Heart right ventricle (tissue), 16 donors: ENCODE results near the gene DDC. TPM values are rescaled to one million over a fixed set of nuclear protein-coding genes. Genes with fewer than 3 reads are reported as not detected.
"Not testable (repeated sequence)": the region's sequence is repeated elsewhere in the genome, so short reads cannot be mapped to it uniquely, and the experiment has no call there.

Experiments
- ATAC-seq, 8 donors: fragments of 200-7000 bp; cut with Tn5 transposase; one replicate each; pipeline ENCODE4 v1.9.1; 2020; ENCODE audit warnings: mild to moderate bottlenecking in 8 of 8, moderate library complexity in 8 of 8, moderate number of reproducible peaks in 1 of 8
- DNase-seq, 2 donors: peaks; one replicate each; pipeline ENCODE4 v3.0.0-alpha.2; 2020
- H3K27ac ChIP-seq, 10 donors: fragments of 200-600 bp; sonication (generic) in 2 of 10; one replicate each; pipeline versions ENCODE4 v1.5.0 to v1.8.0; 2020 to 2022; ENCODE audit warnings: mild to moderate bottlenecking in 3 of 10
- H3K27me3 ChIP-seq, 7 donors: fragments of 200-600 bp; one replicate each; pipeline ENCODE4 v1.8.0; 2021 to 2022; ENCODE audit warnings: mild to moderate bottlenecking in 2 of 7
- H3K36me3 ChIP-seq, 9 donors: fragments of 200-600 bp; sonication (generic) in 1 of 9; one replicate each; pipeline versions ENCODE4 v1.5.0 to v1.8.0; 2020 to 2022; ENCODE audit warnings: mild to moderate bottlenecking in 2 of 9
- H3K4me1 ChIP-seq, 9 donors: fragments of 200-600 bp; sonication (generic) in 1 of 9; one replicate each; pipeline versions ENCODE4 v1.5.0 to v1.8.0; 2020 to 2022; ENCODE audit warnings: mild to moderate bottlenecking in 4 of 9
- H3K4me3 ChIP-seq, 10 donors: fragments of 200-600 bp; sonication (generic) in 2 of 10; one replicate each; pipeline versions ENCODE4 v1.5.0 to v1.8.0; 2020 to 2022; ENCODE audit warnings: mild to moderate bottlenecking in 7 of 10, moderate library complexity in 2 of 10
- H3K9me3 ChIP-seq, 11 donors: fragments of 200-600 bp in 10 of 11; sonication (generic) in 2 of 11; one replicate each; pipeline versions ENCODE4 v1.5.0 to v1.8.0; 2013 to 2022; ENCODE audit warnings: mild to moderate bottlenecking in 2 of 11, control low read depth in 1 of 11, moderate library complexity in 1 of 11
- WGBS, 2 donors: extraction: QIAGEN DNeasy Blood & Tissue Kit; methylation state at CpG; one replicate each; pipeline ENCODE4 v1.1.7; 2013; ENCODE audit warnings: inconsistent platforms in 1 of 2; 5-methylcytosine and 5-hydroxymethylcytosine counted together
- intact Hi-C, 10 donors: fragments of 100-400 bp; cut with DNase I; formaldehyde crosslinking; loops; one replicate each; pipeline versions ENCODE4 v1.11.1 to v1.14.2; 2022
- polyA plus RNA-seq, 2 donors: library from polyadenylated mRNA; stranded (reverse); fragments of 200-250 nt; gene quantifications; one replicate each; pipeline ENCODE4 v1.2.3, GENCODE V29; 2013
- total RNA-seq, 10 donors: library from RNA; stranded (reverse); fragmentation: NEBNext Ultra II Directional in 3 of 10; extraction: Animal tissue kit (Norgen Biotek cat#: 25700) in 3 of 10; gene quantifications; one replicate each; pipeline versions ENCODE4 v1.2.1 to v1.2.4, GENCODE V29; 2021 to 2023
- TF ChIP-seq, protein P1 (sequence below), 9 donors: fragments of 200-600 bp; sonication (generic) in 2 of 9; IDR thresholded peaks; one replicate each; pipeline versions ENCODE4 v1.5.0 to v1.8.0; 2021 to 2022; ENCODE audit warnings: antibody characterized with exemption in 9 of 9, mild to moderate bottlenecking in 5 of 9, moderate library complexity in 1 of 9
- donor health status: Arrhythmogenic right ventricular cardiomyopathy.
- donor health status: ischemic (EF 13 %, LVEDD 7.1; RV severe dilation, severe dysfunction).
- donor health status: healthy with polysubstance abuse.
- donor health status: DM: no; HTN: yes; CAD: no.
- donor health status: DM: no; HTN: no; CAD: no.
- donor health status: ischemic (EF 25% LVEDD 6.9; RV normal size, moderate dysfunction).
- donor health status: ischemic (EF 25% LVEDD 5.7; RV mildly dilated, moderate dysfunction).
- donor health status: healthy.
- donor health status: DM: yes; HTN: yes; CAD: no.
- donor health status: Ischemic cardiomyopathy.
- donor health status: ischemic (EF 35%, LVEDD 5.7; RV mildly dilated, moderate dysfunction).
- donor health status: nonischemic (EF 11% LVEDD 7.7; RV severe dilation, severe dysfunction).
- donor health status: DM: yes; HTN: yes; CAD: no.
- donor health status: PGD.
- donor health status: ischemic (EF 29% LVEDD 5.4; RV normal size, mild dysfunction).
- donor health status: nonischemic (EF 23%, LVEDD 6.1; RV moderate dilation, normal function).

Gene DDC
- total and polyA plus RNA-seq, 12 donors = not detected

DNA sequence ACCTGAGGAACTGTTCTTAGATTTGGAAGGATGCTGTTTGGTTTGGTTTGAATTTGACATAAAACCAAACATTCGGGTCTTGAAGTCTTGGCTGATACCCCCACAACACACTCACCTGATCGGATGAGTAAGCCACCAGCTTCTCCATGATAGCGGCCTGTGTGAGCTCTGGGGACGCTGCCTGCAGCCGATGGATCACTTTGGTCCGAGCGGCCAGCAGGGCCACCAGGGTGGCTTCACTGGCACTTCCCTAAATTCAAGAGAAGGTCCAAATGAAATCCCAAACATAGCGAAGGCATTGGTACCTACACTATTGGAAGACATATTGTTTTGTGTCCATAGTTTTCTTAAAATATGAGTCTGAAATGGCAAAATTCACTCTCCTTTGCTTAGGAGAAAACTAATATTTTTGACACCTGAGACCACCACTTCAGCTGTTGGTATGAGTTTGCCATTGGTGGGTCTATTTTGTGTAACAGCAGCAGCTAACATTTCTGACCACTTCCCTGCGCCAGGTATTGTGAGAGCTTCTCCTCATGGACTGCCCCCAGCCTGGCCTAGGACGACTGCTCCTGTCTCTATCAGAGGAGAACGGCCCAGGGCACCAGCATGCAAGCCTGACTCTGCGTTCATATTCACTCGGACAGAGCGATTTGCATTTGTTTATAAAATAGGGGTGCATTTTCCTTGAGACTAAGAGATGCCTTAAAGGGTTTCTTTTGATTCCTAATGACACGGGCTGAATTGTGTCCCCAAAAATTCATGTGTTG lies 35.9 kb downstream of the DDC start:
- 82 to 83% methylated on average over 15 of the region's 15 CpGs for WGBS, 2 donors
- intact Hi-C loops = no loop called here
- H3K9me3 ChIP-seq = no peaks in the 10 kb centered on the region
- H3K27me3 ChIP-seq = peaks cover 0 to 34% (median 6%) of the 10 kb centered on the region in 7 donors
- TF ChIP-seq, protein P1, sequence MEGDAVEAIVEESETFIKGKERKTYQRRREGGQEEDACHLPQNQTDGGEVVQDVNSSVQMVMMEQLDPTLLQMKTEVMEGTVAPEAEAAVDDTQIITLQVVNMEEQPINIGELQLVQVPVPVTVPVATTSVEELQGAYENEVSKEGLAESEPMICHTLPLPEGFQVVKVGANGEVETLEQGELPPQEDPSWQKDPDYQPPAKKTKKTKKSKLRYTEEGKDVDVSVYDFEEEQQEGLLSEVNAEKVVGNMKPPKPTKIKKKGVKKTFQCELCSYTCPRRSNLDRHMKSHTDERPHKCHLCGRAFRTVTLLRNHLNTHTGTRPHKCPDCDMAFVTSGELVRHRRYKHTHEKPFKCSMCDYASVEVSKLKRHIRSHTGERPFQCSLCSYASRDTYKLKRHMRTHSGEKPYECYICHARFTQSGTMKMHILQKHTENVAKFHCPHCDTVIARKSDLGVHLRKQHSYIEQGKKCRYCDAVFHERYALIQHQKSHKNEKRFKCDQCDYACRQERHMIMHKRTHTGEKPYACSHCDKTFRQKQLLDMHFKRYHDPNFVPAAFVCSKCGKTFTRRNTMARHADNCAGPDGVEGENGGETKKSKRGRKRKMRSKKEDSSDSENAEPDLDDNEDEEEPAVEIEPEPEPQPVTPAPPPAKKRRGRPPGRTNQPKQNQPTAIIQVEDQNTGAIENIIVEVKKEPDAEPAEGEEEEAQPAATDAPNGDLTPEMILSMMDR (IDR thresholded peaks at IDR 0.05) = no peak
- H3K4me1 ChIP-seq = no peaks in the 10 kb centered on the region
- H3K27ac ChIP-seq = no peak overlapping the region
- H3K4me3 ChIP-seq = no peak overlapping the region
- no peaks in the 10 kb centered on the region for H3K36me3 ChIP-seq
- DNase-seq (no peak), ATAC-seq (no peak)

DNA sequence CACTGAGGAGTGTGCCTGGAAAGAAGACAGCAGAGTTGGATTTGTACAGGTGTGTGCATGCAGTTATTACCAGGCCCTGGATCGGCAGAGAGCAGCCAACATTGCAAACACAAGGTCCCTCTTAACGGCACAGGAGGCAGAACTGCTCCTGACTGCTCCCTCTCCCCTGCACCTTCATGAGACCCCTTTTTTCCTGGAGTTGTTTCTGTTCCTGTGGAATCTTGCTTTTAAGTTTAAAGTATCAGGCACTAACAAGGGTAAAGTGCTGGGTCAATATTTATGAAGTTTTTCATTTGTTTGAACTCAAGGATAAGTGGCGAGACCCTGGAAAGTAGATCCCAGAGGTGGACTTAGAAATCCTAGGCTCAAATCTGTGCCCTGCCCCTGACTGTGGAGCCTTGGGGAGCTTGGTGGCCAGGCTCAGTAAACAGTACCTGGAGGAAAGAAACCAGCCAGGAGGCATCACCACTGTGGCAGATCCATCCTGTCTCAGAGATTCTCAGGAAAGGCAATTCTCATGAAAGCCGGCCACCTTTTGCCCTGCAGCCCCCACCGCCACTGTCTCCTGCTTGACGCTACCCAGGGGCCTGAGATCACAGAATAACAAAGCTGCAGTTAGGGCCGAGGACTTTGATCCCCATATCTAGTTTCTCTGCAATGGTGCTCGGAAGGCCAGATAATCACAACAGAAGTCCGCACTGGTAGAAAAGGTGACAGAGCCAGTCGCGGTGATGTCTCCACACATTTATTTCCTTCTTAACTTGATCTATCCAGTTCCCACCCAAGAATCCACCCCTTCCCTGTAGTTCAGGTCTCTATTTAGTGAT lies 36.7 kb downstream of the DDC start:
- Histone ChIP-seq H3K36me3 (no peaks in the 10 kb centered on the region), H3K9me3 (no peaks in the 10 kb centered on the region), H3K4me1 (no peaks in the 10 kb centered on the region), H3K4me3 (no peak overlapping the region), H3K27me3 (peaks cover 0 to 34% (median 6%) of the 10 kb centered on the region in 7 donors), H3K27ac (no peak overlapping the region)
- intact Hi-C loops = no loop called here
- no peak for ATAC-seq
- DNase-seq = no peak
- 35% methylated on average over 11 of the region's 11 CpGs for WGBS, 2 donors
- TF ChIP-seq, protein P1 (IDR thresholded peaks at IDR 0.05) = no peak

DNA sequence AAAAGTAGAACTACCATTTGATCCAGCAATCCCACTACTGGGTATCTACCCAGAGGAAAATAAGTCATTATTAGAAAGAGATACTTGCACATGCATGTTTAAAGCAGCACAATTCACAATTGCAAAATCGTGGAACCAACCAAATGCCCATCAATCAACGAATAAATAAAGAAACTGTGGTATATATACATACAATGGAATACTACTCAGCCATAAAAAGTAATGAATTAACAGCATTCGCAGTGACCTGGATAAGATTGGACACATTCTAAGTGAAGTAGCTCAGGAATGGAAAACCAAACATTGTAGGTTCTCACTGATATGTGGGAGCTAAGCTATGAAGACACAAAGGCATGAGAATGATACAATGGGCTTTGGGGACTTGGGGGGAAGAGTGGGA lies 45.9 kb downstream of the DDC start:
- intact Hi-C loops = not testable (repeated sequence)

DNA sequence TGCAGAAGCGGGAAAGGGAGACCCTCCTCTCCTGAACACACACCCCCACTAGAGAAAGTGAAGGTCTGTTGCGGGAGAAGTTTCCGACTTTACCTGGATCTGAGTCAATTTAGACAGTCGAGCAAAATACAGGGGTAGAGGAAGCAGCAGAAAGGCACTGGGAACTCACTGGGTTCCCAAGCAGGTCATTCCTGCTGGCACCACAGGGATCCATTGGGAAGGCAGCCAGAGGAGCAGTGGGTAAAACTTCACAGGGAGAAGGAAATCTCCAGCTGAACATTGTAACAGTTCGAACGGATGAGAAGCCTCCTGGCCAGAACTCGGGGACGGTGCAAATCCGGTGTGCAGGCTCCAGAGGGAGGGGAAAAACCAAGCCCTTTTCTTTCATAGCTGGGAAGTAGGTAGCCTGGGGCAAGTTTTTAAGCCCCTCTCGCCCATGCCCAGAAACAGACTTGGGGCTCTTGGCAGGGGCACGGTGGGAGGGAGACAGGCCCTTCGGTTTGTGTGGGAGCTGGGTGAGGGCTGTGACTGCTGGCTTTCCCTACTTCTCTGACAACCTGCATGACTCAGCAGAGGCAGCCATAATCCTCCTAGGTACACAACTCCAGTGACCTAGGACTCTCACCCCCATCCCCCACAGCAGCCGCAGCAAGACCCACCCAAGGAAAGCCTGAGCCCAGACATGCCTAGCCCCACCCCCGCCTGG lies 51.9 kb downstream of the DDC start:
- no peaks in the 10 kb centered on the region for H3K4me1 ChIP-seq
- WGBS, 2 donors = 88 to 89% methylated on average over 14 of the region's 14 CpGs
- TF ChIP-seq, protein P1 (IDR thresholded peaks at IDR 0.05) = no peak
- ATAC-seq = no peak
- H3K4me3 ChIP-seq = no peak overlapping the region
- intact Hi-C loops = no loop called here
- H3K27ac ChIP-seq = no peak overlapping the region
- peaks cover 0 to 13% (median 0%) of the 10 kb centered on the region in 11 donors for H3K9me3 ChIP-seq
- H3K36me3 ChIP-seq = no peaks in the 10 kb centered on the region
- H3K27me3 ChIP-seq = peaks cover 0 to 7% (median 0%) of the 10 kb centered on the region in 7 donors
- no peak for DNase-seq

More for the DNA sequence above, 45.9 kb downstream of the DDC start:
- not testable (repeated sequence) for H3K27me3 ChIP-seq, DNase-seq, ATAC-seq, H3K4me3 ChIP-seq, H3K4me1 ChIP-seq, H3K36me3 ChIP-seq, H3K27ac ChIP-seq
- 64 to 76% methylated on average over 3 of the region's 3 CpGs for WGBS, 2 donors
- H3K9me3 ChIP-seq = peaks cover 0 to 37% (median 4%) of the 10 kb centered on the region in 11 donors
